Small intestine (tissue), 16 donors: ENCODE measurements around the gene SORCS2. TPM values are rescaled to one million over a fixed set of nuclear protein-coding genes. Genes with fewer than 3 reads are reported as not detected.

Source experiments
- DNase-seq, 2 donors: peaks; one replicate each; pipeline versions ENCODE4 v3.0.0 to v3.0.0-alpha.2; 2013
- FAIRE-seq: peaks from 2 replicates; lab custom pipeline; 2012; peaks lifted over from hg19 to GRCh38; lab: Jason Lieb, UNC
- H3K27ac ChIP-seq, 3 donors: one replicate each; pipeline ENCODE4 v1.5.1; 2013; ENCODE audit warnings: low read length in 2 of 3, mild to moderate bottlenecking in 2 of 3, control low read depth in 1 of 3, inconsistent platforms in 1 of 3, low read depth in 1 of 3, moderate library complexity in 1 of 3
- H3K27me3 ChIP-seq, 3 donors: one replicate each; pipeline ENCODE4 v1.6.1; 2013; ENCODE audit warnings: low read length in 3 of 3, inconsistent platforms in 1 of 3; ENCODE audit not compliant: control insufficient read depth in 3 of 3, insufficient read depth in 3 of 3
- H3K36me3 ChIP-seq, 3 donors: one replicate each; pipeline ENCODE4 v1.6.1; 2013; ENCODE audit warnings: low read length in 3 of 3, inconsistent platforms in 1 of 3, low read depth in 1 of 3, mild to moderate bottlenecking in 1 of 3, moderate library complexity in 1 of 3; ENCODE audit not compliant: control insufficient read depth in 3 of 3, insufficient read depth in 2 of 3
- H3K4me1 ChIP-seq, 3 donors: one replicate each; pipeline ENCODE4 v1.6.1; 2013; ENCODE audit warnings: low read length in 2 of 3, inconsistent platforms in 1 of 3, low read depth in 1 of 3, mild to moderate bottlenecking in 1 of 3, moderate library complexity in 1 of 3; ENCODE audit not compliant: control insufficient read depth in 3 of 3, insufficient read depth in 2 of 3
- H3K4me3 ChIP-seq, 3 donors: one replicate each; pipeline ENCODE4 v1.5.1; 2013; ENCODE audit warnings: low read length in 3 of 3, control low read depth in 1 of 3, inconsistent platforms in 1 of 3, low read depth in 1 of 3, mild to moderate bottlenecking in 1 of 3, moderate library complexity in 1 of 3
- H3K9me3 ChIP-seq, 2 donors: one replicate each; pipeline ENCODE4 v1.6.1; 2013; ENCODE audit warnings: low read depth in 1 of 2, low read length in 1 of 2; ENCODE audit not compliant: control insufficient read depth in 2 of 2, insufficient read depth in 1 of 2
- whole genome bisulfite sequencing, 3 donors: extraction: QIAGEN DNeasy Blood & Tissue Kit; methylation state at CpG; one replicate each; pipeline ENCODE4 v1.1.7; 2013; 5-methylcytosine and 5-hydroxymethylcytosine counted together
- long read RNA-seq, 10 donors: transcript quantifications; one replicate each; lab custom pipeline, GENCODE V29; 2026
- polyA plus RNA-seq, 4 donors: library from polyadenylated mRNA; stranded (reverse) in 3 of 4; unstranded in 1 of 4; fragments of 200-250 nt in 3 of 4; fragments of 120-200 nt in 1 of 4; gene quantifications; one replicate each; pipeline versions ENCODE4 v1.2.1 to v1.2.3, GENCODE V29; 2013
- donor health status: healthy with polysubstance abuse.
- donor health status: control.
- donor health status: control.
- donor health status: Bipolar disorder and iron deficiency.
- donor health status: healthy.

SORCS2 gene
- polyA plus RNA-seq = 1 to 10 TPM in 2 of 4 donors, under 1 TPM in 1, not detected in 1; 0.63 to 3.3 (median 2.2) TPM
- long read RNA-seq, donor 1, partial matches to known transcripts = 0 of 1 reads
- long read RNA-seq, donor 1, other reads (novel, unspliced or antisense) = 0 of 1 reads
- long read RNA-seq, donor 2 = 0 reads
- long read RNA-seq, donor 3 = 0 reads
- long read RNA-seq, donor 4 = 0 reads
- long read RNA-seq, donor 5 = 0 reads
- long read RNA-seq, donor 6 = 0 reads
- long read RNA-seq, donor 7 = 0 reads
- long read RNA-seq, donor 8 = 0 reads
- long read RNA-seq, donor 9 = 0 reads
- long read RNA-seq, donor 10 = 0 reads

- H3K27ac ChIP-seq = no peak within 1 kb of the TSS
- peak within 1 kb of the TSS; percentile 27 to 44 (median 42) for H3K4me3 ChIP-seq
- DNase-seq = peak; percentile 23 to 85
- peaks cover 6 to 72% (median 14%) of the 10 kb centered on the region in 3 donors for H3K27me3 ChIP-seq
- 0 to 1% (median 1%) methylated on average over 26 to 116 of the region's 116 CpGs for WGBS, 3 donors
- peaks cover 0 to 14% (median 0%) of the 10 kb centered on the region in 3 donors for H3K4me1 ChIP-seq
- no peaks in the 10 kb centered on the region for H3K36me3 ChIP-seq
- FAIRE-seq = no peak
- no peaks in the 10 kb centered on the region for H3K9me3 ChIP-seq
Measured at GRCh38 chr4:7192252-7193029, at the start of gene SORCS2. Gene SORCS2 (plus strand): TSS chr4:7192538.

GRCh38 chr4:7144374-7145290 lies 47.7 kb upstream of the SORCS2 start:
- no peak for FAIRE-seq

DNA sequence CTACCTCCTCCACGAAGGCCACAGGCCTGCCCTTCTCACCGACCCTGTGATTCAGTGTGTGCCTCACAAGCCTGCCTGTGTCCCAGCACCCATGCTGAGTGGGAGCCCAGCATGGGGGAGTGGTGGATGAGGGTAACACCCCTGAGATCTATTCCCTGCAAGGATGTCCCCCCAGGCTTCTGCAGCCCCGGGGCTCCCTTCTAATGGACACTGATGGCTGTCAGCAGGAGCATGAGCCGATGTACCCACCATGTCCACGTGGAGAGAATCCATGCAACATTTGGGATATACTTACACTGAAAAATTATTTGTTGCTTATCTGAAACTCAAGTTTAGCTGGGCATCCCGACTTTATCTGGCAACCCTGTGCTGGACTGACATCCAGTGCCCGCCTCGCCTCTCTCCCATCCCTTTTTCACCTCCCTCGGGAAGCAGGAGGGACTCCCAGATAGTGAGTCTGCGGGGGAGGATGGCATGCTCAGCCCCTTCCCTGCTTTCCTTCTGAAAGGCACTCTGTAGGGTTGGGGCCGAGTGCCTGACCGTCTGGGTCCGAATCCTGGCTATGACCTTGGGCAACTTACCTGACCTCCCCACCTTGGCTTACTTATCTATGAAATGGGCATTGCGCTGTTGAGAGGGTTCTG lies 46.9 kb upstream of the SORCS2 start:
- Histone ChIP-seq H3K36me3 (no peaks in the 10 kb centered on the region), H3K4me3 (no peak overlapping the region), H3K27ac (no peak overlapping the region), H3K9me3 (no peaks in the 10 kb centered on the region), H3K27me3 (no peaks in the 10 kb centered on the region), H3K4me1 (no peaks in the 10 kb centered on the region)
- 72 to 77% (median 76%) methylated on average over 14 of the region's 14 CpGs for WGBS, 3 donors
- no peak for FAIRE-seq
- DNase-seq = no peak

More at GRCh38 chr4:7144374-7145290, 47.7 kb upstream of the SORCS2 start:
- 80 to 82% (median 82%) methylated on average over 17 of the region's 17 CpGs for WGBS, 3 donors
- no peaks in the 10 kb centered on the region for H3K36me3 ChIP-seq
- H3K4me3 ChIP-seq = no peak overlapping the region
- H3K9me3 ChIP-seq = no peaks in the 10 kb centered on the region
- DNase-seq = no peak
- H3K27me3 ChIP-seq = no peaks in the 10 kb centered on the region
- no peak overlapping the region for H3K27ac ChIP-seq
- peaks cover 0 to 6% (median 0%) of the 10 kb centered on the region in 3 donors for H3K4me1 ChIP-seq

DNA sequence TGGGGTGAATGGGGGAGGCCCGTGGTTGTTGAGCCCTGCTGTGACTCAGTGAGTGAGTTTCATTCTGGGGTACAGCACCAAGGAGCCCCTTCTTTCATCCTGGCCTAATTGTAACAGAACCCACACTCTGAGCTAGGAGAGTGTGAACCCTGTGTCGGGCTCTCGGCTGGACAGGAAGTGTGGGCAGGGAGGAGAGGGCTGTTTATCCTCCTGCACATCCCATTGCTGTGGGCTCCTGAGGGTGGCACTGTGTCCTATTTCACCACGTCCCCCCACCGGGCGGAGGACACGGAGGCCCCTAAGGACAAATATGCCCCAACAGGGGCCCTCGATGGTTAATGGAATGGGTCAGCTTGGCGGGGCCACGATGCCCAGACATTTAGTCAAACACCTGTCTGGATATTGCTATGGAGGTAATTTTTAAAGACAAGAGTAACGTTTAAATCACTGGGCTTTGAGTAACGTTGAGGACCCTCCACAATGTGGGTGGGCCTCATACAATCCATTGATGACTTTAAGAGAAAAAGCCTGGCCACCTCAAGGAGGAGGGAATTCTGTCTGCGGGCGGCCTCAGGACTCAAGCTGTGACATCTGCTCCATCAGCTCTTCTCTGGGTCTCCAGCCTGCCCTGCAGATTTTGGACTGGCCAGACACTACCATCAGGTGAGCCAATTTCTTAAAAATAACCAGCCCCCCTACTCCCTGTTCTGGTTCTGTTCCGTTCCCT lies 46.1 kb upstream of the SORCS2 start:
- FAIRE-seq (no peak), DNase-seq (no peak)
- 62 to 69% (median 68%) methylated on average over 15 of the region's 15 CpGs for WGBS, 3 donors
- H3K4me1 ChIP-seq = no peaks in the 10 kb centered on the region
- no peak overlapping the region for H3K27ac ChIP-seq
- H3K36me3 ChIP-seq = no peaks in the 10 kb centered on the region
- H3K4me3 ChIP-seq = no peak overlapping the region
- H3K9me3 ChIP-seq = no peaks in the 10 kb centered on the region
- no peaks in the 10 kb centered on the region for H3K27me3 ChIP-seq

- DNase-seq (no peak), FAIRE-seq (no peak)
- Histone ChIP-seq H3K4me1 (no peaks in the 10 kb centered on the region), H3K4me3 (no peak overlapping the region), H3K27me3 (no peaks in the 10 kb centered on the region), H3K9me3 (no peaks in the 10 kb centered on the region), H3K27ac (no peak overlapping the region), H3K36me3 (no peaks in the 10 kb centered on the region)
- WGBS, 3 donors = 82 to 87% (median 84%) methylated on average over 11 of the region's 11 CpGs
Measured at GRCh38 chr4:7146786-7147115, 45.6 kb upstream of the SORCS2 start.

- FAIRE-seq = no peak
- Histone ChIP-seq H3K4me3 (no peak overlapping the region), H3K4me1 (no peaks in the 10 kb centered on the region), H3K27me3 (no peaks in the 10 kb centered on the region), H3K9me3 (no peaks in the 10 kb centered on the region), H3K36me3 (no peaks in the 10 kb centered on the region), H3K27ac (no peak overlapping the region)
- whole genome bisulfite sequencing, 3 donors = 72 to 84% (median 75%) methylated on average over 15 of the region's 15 CpGs
- no peak for DNase-seq
Measured at GRCh38 chr4:7147261-7147660, 45.1 kb upstream of the SORCS2 start.

GRCh38 chr4:7147661-7148310 lies 44.6 kb upstream of the SORCS2 start:
- 92 to 95% (median 92%) methylated on average over 10 of the region's 10 CpGs for WGBS, 3 donors
- FAIRE-seq = no peak
- H3K4me1 ChIP-seq = no peaks in the 10 kb centered on the region

More at GRCh38 chr4:7147661-7148310, 44.6 kb upstream of the SORCS2 start:
- Histone ChIP-seq H3K9me3 (no peaks in the 10 kb centered on the region), H3K27ac (no peak overlapping the region), H3K36me3 (no peaks in the 10 kb centered on the region), H3K27me3 (no peaks in the 10 kb centered on the region), H3K4me3 (no peak overlapping the region)
- DNase-seq = no peak
